Lower leg skin (tissue), 3 donors: ENCODE results near the gene ATP5IF1.

Experiments
- CTCF ChIP-seq, 3 donors: fragments of 450-650 bp; IDR thresholded peaks; one replicate each; pipeline ENCODE4 v1.5.1; 2016; ENCODE audit warnings: antibody characterized with exemption in 3 of 3, mild to moderate bottlenecking in 3 of 3, moderate library complexity in 2 of 3
- POLR2A ChIP-seq, 2 donors: fragments of 450-650 bp; IDR thresholded peaks; one replicate each; pipeline ENCODE4 v1.6.1; 2016 to 2017; ENCODE audit warnings: antibody characterized with exemption in 2 of 2, mild to moderate bottlenecking in 1 of 2, moderate library complexity in 1 of 2

- TF ChIP-seq POLR2A (IDR thresholded peaks at IDR 0.05) (no peak), CTCF (IDR thresholded peaks at IDR 0.05) (no peak)
Measured at GRCh38 chr1:28243685-28244311, 7.9 kb downstream of the ATP5IF1 start.
